SH-SY5Y (cell line): Measurements from ENCODE around the gene SPEM3.

ENCODE experiments used
- GATA2 ChIP-seq: IDR thresholded peaks from 2 replicates; pipeline ENCODE4 v1.6.1; 2011; ENCODE audit warnings: mild to moderate bottlenecking, low read depth, low read length
- GATA3 ChIP-seq: IDR thresholded peaks from 2 replicates; pipeline ENCODE4 v1.6.1; 2011; ENCODE audit warnings: low read depth, mild to moderate bottlenecking, low read length, moderate library complexity

DNA sequence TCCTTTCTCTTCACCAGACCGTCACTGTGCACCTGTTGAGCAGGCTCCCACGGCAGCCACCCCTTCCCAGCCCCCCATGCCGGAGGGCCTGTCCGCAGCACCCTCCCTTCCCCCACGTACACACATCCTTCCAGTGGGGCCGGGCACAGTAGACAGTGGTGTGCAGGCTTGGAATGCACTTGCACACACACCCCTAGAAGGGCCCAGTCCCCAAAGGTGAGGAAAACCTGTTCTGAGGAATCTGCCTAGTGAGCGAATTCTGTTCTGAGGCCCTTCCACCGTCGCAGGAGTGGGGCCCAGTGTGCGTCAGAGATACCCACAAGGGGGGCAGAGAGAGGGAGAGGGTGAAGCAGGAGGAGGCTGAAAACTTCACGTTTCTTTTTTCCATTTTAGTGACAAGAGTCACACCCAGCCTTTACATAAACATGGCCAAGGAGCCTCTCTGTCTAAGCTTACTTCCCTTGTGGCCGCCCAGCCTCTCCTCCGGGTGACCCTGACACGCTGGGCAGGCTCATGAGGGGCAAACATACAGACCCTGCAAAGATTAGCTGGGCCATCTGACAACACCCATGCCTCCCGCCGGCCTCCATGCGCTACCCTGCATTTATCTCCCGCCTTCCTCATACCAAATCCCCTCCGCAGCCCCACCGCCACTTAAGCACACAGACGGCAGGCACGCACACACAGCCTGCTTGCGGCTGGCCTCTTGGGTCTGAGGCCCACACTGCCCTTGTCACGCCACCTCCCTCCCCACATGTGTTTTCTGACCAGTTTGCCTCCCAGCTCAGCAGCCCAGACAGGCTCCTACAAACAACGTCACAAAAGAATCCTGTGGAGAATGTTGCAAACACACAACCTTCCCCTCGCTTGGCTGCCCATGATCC is 49.0 kb downstream of the SPEM3 start:
- no peak for TF ChIP-seq GATA3
- TF ChIP-seq GATA2, result no peak
